Heart left ventricle (tissue), 16 donors: ENCODE data around the gene MS4A10. TPM values are rescaled to one million over a fixed set of nuclear protein-coding genes. Genes with fewer than 3 reads are reported as not detected.

ENCODE experiments used
- ATAC-seq, 4 donors: fragments of 200-7000 bp; cut with Tn5 transposase; one replicate each; pipeline ENCODE4 v1.9.1; 2020 to 2022; ENCODE audit warnings: moderate library complexity in 4 of 4, mild to moderate bottlenecking in 3 of 4, moderate number of reproducible peaks in 1 of 4
- DNase-seq, 5 donors: peaks; one replicate each; pipeline ENCODE4 v3.0.0-alpha.2; 2020
- H3K27ac ChIP-seq, 12 donors: fragments of 200-600 bp; sonication (generic) in 4 of 12; one replicate each; pipeline versions ENCODE4 v1.5.0 to v1.8.0; 2016 to 2022; ENCODE audit warnings: mild to moderate bottlenecking in 2 of 12
- H3K27me3 ChIP-seq, 9 donors: fragments of 200-600 bp; sonication (generic) in 2 of 9; one replicate each; pipeline versions ENCODE4 v1.5.1 to v1.8.0; 2016 to 2022; ENCODE audit warnings: mild to moderate bottlenecking in 3 of 9
- H3K36me3 ChIP-seq, 9 donors: fragments of 200-600 bp; sonication (generic) in 2 of 9; one replicate each; pipeline versions ENCODE4 v1.5.0 to v1.8.0; 2018 to 2022; ENCODE audit warnings: mild to moderate bottlenecking in 2 of 9
- H3K4me1 ChIP-seq, 12 donors: fragments of 200-600 bp; sonication (generic) in 4 of 12; one replicate each; pipeline versions ENCODE4 v1.5.0 to v1.8.0; 2016 to 2022; ENCODE audit warnings: mild to moderate bottlenecking in 3 of 12
- H3K4me3 ChIP-seq, 12 donors: fragments of 200-600 bp; sonication (generic) in 4 of 12; one replicate each; pipeline versions ENCODE4 v1.5.0 to v1.8.0; 2017 to 2022; ENCODE audit warnings: mild to moderate bottlenecking in 9 of 12, moderate library complexity in 4 of 12
- H3K9me3 ChIP-seq, 12 donors: fragments of 200-600 bp; sonication (generic) in 4 of 12; one replicate each; pipeline versions ENCODE4 v1.5.0 to v1.8.0; 2016 to 2022; ENCODE audit warnings: mild to moderate bottlenecking in 1 of 12
- CTCF ChIP-seq, 12 donors: fragments of 200-600 bp; sonication (generic) in 4 of 12; IDR thresholded peaks; one replicate each; pipeline versions ENCODE4 v1.5.0 to v1.8.0; 2018 to 2022; ENCODE audit warnings: antibody characterized with exemption in 12 of 12, mild to moderate bottlenecking in 5 of 12
- POLR2A ChIP-seq, 2 donors: fragments of 450-650 bp; IDR thresholded peaks; one replicate each; pipeline ENCODE4 v1.6.1; 2017; ENCODE audit warnings: antibody characterized with exemption in 2 of 2, mild to moderate bottlenecking in 2 of 2, moderate library complexity in 2 of 2
- WGBS, 4 donors: extraction: QIAGEN DNeasy Blood & Tissue Kit in 2 of 4; methylation state at CpG; one replicate each; pipeline versions ENCODE4 v1.1.5 to v1.1.7; 2013 to 2018; 5-methylcytosine and 5-hydroxymethylcytosine counted together
- intact Hi-C, 10 donors: fragments of 100-400 bp; cut with DNase I; formaldehyde crosslinking; loops; one replicate each; pipeline versions ENCODE4 v1.11.1 to v1.14.2; 2022
- polyA plus RNA-seq, 2 donors: library from polyadenylated mRNA; stranded (reverse); fragments of 200-250 nt; gene quantifications; one replicate each; pipeline ENCODE4 v1.2.3, GENCODE V29; 2013
- total RNA-seq, 9 donors: library from RNA; depleted of rRNA in 2 of 9; stranded (reverse); fragments of >200 nt in 2 of 9; fragmentation: NEBNext Ultra II Directional in 3 of 9; extraction: Animal tissue kit (Norgen Biotek cat#: 25700) in 3 of 9; gene quantifications; one replicate each; pipeline versions ENCODE4 v1.1.0 to v1.2.4, GENCODE V29; 2016 to 2023
- donor health status: ischemic (EF 13 %, LVEDD 7.1; RV severe dilation, severe dysfunction).
- donor health status: healthy with polysubstance abuse.
- donor health status: DM: no; HTN: yes; CAD: no.
- donor health status: DM: no; HTN: no; CAD: no.
- donor health status: ischemic (EF 25% LVEDD 6.9; RV normal size, moderate dysfunction).
- donor health status: ischemic (EF 25% LVEDD 5.7; RV mildly dilated, moderate dysfunction).
- donor health status: healthy.
- donor health status: DM: yes; HTN: yes; CAD: no.
- donor health status: ischemic (EF 35%, LVEDD 5.7; RV mildly dilated, moderate dysfunction).
- donor health status: nonischemic (EF 11% LVEDD 7.7; RV severe dilation, severe dysfunction).
- donor health status: DM: yes; HTN: yes; CAD: no.
- donor health status: PGD.
- donor health status: ischemic (EF 29% LVEDD 5.4; RV normal size, mild dysfunction).
- donor health status: nonischemic (EF 23%, LVEDD 6.1; RV moderate dilation, normal function).

The MS4A10 gene
- total and polyA plus RNA-seq, 11 donors: not detected

DNA sequence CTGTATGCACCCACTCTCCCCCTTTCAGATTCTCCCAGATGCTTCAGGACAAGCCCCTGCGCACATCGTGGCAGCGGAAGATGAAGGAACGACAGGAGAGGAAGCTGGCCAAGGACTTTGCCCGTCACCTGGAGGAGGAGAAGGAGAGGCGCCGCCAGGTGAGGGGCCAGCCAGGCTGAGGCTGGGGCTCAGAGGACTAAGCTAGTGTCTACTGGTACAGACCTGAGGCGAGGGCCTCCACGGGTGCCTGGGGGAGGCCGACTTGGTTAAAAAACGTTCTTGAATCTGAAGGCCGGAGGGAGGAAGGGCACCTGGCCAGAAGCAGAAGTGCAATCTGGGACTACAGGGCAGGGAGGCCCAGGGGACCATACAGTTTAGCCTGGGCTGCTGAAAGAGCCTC is 62.8 kb downstream of the MS4A10 start:
- intact Hi-C loops: no loop called here
- Histone ChIP-seq H3K4me1 (peaks cover 0 to 25% (median 12%) of the 10 kb centered on the region in 12 donors), H3K27ac (peak overlapping the region in 2 of 12 donors; percentile 4 to 32), H3K36me3 (peaks cover 0 to 58% (median 49%) of the 10 kb centered on the region in 9 donors), H3K27me3 (no peaks in the 10 kb centered on the region), H3K9me3 (no peaks in the 10 kb centered on the region), H3K4me3 (no peak overlapping the region)
- 87 to 92% (median 89%) methylated on average over 12 of the region's 12 CpGs for WGBS, 4 donors
- no peak for DNase-seq
- TF ChIP-seq POLR2A (IDR thresholded peaks at IDR 0.05) (no peak), CTCF (IDR thresholded peaks at IDR 0.05) (no peak)
- ATAC-seq: no peak

GRCh38 chr11:60848714-60849151 is 63.6 kb downstream of the MS4A10 start:
- TF ChIP-seq POLR2A (IDR thresholded peaks at IDR 0.05) (no peak), CTCF (IDR thresholded peaks at IDR 0.05) (no peak)
- WGBS, 4 donors: 79 to 88% (median 81%) methylated on average over 6 to 10 of the region's 10 CpGs
- Histone ChIP-seq H3K4me1 (peaks cover 0 to 17% (median 5%) of the 10 kb centered on the region in 12 donors), H3K4me3 (no peak overlapping the region), H3K9me3 (no peaks in the 10 kb centered on the region), H3K27me3 (no peaks in the 10 kb centered on the region), H3K27ac (peak overlapping the region in 1 of 12 donors; percentile 32), H3K36me3 (peaks cover 0 to 58% (median 49%) of the 10 kb centered on the region in 9 donors)
- ATAC-seq (no peak), DNase-seq (no peak)
- intact Hi-C loops: no loop called here

DNA sequence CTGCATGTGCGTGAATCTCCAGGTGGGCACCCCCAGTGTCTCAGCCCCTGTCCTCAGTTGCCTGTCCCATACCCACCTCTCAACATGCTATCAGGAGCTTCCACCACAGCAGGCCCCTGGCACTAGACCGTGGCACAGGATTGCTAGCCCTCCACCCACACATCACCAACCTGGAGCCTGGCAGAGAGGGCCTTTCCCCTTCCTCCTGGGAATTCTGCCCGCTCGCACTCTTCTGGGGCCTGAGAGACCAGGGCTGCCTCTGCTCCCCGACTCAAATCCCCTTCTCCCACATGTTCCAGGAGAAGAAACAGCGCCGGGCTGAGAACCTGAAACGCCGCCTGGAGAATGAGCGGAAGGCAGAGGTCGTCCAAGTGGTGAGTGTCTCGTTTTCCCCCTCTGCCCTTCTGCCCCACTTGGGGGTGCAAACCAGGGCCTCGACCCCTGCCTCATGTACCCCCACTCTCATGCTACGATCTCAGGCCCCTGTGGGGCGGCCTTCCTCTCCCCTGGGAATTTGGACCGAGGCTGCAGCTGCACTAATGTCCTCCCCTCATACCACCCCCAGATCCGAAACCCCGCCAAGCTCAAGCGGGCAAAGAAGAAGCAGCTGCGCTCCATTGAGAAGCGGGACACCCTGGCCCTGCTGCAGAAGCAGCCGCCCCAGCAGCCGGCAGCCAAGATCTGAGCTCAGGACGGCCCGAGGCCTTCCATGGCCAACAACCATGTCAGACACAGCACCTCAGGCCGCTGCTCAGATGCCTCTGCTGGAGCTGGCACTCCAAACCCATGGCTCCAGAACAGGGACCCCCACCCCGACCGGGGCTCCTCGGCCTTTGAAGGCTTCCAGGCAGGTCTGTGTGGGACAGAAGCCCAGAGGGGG is 64.7 kb downstream of the MS4A10 start:
- H3K36me3 ChIP-seq: peaks cover 0 to 58% (median 49%) of the 10 kb centered on the region in 9 donors
- 86 to 92% (median 90%) methylated on average over 29 of the region's 29 CpGs for WGBS, 4 donors
- ATAC-seq: no peak
- no peaks in the 10 kb centered on the region for H3K27me3 ChIP-seq
- no peak for DNase-seq
- intact Hi-C loops: no loop called here
- no peak overlapping the region for H3K4me3 ChIP-seq
- peaks cover 0 to 5% (median 0%) of the 10 kb centered on the region in 12 donors for H3K4me1 ChIP-seq
- H3K27ac ChIP-seq: no peak overlapping the region
- TF ChIP-seq CTCF (IDR thresholded peaks at IDR 0.05): no peak
- TF ChIP-seq POLR2A (IDR thresholded peaks at IDR 0.05): no peak
- no peaks in the 10 kb centered on the region for H3K9me3 ChIP-seq

Other genes starting within 250 kb of the MS4A10 start
- gene MS4A8, start 85.7 kb upstream of the MS4A10 start, total RNA-seq: not detected
- gene MS4A8, start 85.7 kb upstream of the MS4A10 start, polyA plus RNA-seq: not detected
- gene MS4A18, start 60.6 kb upstream of the MS4A10 start, total RNA-seq: not detected
- gene MS4A18, start 60.6 kb upstream of the MS4A10 start, polyA plus RNA-seq: not detected
- gene MS4A15, start 28.5 kb upstream of the MS4A10 start, total RNA-seq: not detected
- gene MS4A15, start 28.5 kb upstream of the MS4A10 start, polyA plus RNA-seq: not detected
- 10 to 100 TPM in 5 of 9 donors, 1 to 10 TPM in 4; 6.0 to 26.7 (median 10.1) TPM for gene CCDC86, start 56.8 kb downstream of the MS4A10 start, total RNA-seq
- 10 to 100 TPM in 1 of 2 donors, 1 to 10 TPM in 1; 8.1 to 33.3 TPM for gene CCDC86, start 56.8 kb downstream of the MS4A10 start, polyA plus RNA-seq
- 1 to 10 TPM in 8 of 9 donors, under 1 TPM in 1; 0.61 to 7.9 (median 1.4) TPM for gene PTGDR2, start 70.6 kb downstream of the MS4A10 start, total RNA-seq
- 1 to 10 TPM in 1 of 2 donors, under 1 TPM in 1; 0.76 to 4.3 TPM for gene PTGDR2, start 70.6 kb downstream of the MS4A10 start, polyA plus RNA-seq
- under 1 TPM in 2 of 9 donors, not detected in 7; 0.30 to 0.95 TPM for gene ZP1, start 82.2 kb downstream of the MS4A10 start, total RNA-seq
- under 1 TPM; 0.15 to 0.33 TPM for gene ZP1, start 82.2 kb downstream of the MS4A10 start, polyA plus RNA-seq
- gene PRPF19, start 121.3 kb downstream of the MS4A10 start, total RNA-seq: 10 to 100 TPM; 30.8 to 72.0 (median 40.8) TPM
- 10 to 100 TPM; 35.5 to 62.2 TPM for gene PRPF19, start 121.3 kb downstream of the MS4A10 start, polyA plus RNA-seq
- gene TMEM109, start 128.8 kb downstream of the MS4A10 start, total RNA-seq: 100 to 1,000 TPM in 4 of 9 donors, 10 to 100 TPM in 5; 82.9 to 123 (median 96.3) TPM
- gene TMEM109, start 128.8 kb downstream of the MS4A10 start, polyA plus RNA-seq: 100 to 1,000 TPM in 1 of 2 donors, 10 to 100 TPM in 1; 71.8 to 131 TPM
- 10 to 100 TPM in 2 of 9 donors, 1 to 10 TPM in 7; 3.1 to 16.1 (median 8.5) TPM for gene TMEM132A, start 139.1 kb downstream of the MS4A10 start, total RNA-seq
- 1 to 10 TPM; 7.0 to 8.9 TPM for gene TMEM132A, start 139.1 kb downstream of the MS4A10 start, polyA plus RNA-seq
- 10 to 100 TPM; 11.9 to 85.1 (median 19.1) TPM for gene SLC15A3, start 166.8 kb downstream of the MS4A10 start, total RNA-seq
- gene SLC15A3, start 166.8 kb downstream of the MS4A10 start, polyA plus RNA-seq: 10 to 100 TPM; 14.8 to 26.4 TPM
- 1 to 10 TPM in 2 of 9 donors, under 1 TPM in 6, not detected in 1; 0.12 to 6.1 (median 0.40) TPM for gene CD6, start 186.3 kb downstream of the MS4A10 start, total RNA-seq
- gene CD6, start 186.3 kb downstream of the MS4A10 start, polyA plus RNA-seq: under 1 TPM; 0.08 to 0.19 TPM